Measurements from ENCODE around the gene COA1. TPM values are rescaled to one million over a fixed set of nuclear protein-coding genes. Genes with fewer than 3 reads are reported as not detected.

The COA1 gene
- polyA plus RNA-seq, 1 of the 3 experiments (the other 2 are of a cell fraction): 42.8 TPM

DNA sequence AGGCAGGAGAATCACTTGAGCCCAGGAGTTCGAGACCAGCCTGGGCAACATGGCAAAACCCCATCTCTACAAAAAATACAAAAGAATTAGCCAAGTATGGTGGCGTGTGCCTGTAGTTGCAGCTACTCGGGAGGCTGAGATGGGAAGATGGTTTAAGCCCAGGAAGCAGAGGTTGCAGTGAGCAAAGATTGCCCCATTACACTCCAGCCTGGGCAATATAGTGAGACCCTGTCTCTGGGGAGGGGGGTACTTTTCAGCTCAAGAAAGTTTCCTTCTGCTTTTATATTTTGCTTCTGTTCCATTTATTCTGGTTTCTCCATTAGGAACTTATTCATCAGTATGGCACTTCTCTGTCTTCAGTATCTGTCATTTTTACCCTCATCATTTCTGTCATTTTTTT is 48.6 kb downstream of the COA1 start:
- no peak for TF ChIP-seq EZH2phosphoT487 (IDR thresholded peaks at IDR 0.05; ENCODE audit: borderline replicate concordance, low read depth)
- no peak for TF ChIP-seq ELF1 (IDR thresholded peaks at IDR 0.05)
- no peak for TF ChIP-seq FOXJ3 (CRISPR knock-in tag; IDR thresholded peaks at IDR 0.05)
- no peak for TF ChIP-seq MEF2A (IDR thresholded peaks at IDR 0.05; ENCODE audit: borderline replicate concordance, low read depth)
- no peak for TF ChIP-seq MXI1 (IDR thresholded peaks at IDR 0.05; ENCODE audit: low read depth, low read length)
- TF ChIP-seq JUND (IDR thresholded peaks at IDR 0.05): no peak
- TF ChIP-seq SMC3 (IDR thresholded peaks at IDR 0.05; ENCODE audit: low read depth, low read length): no peak
- no peak for TF ChIP-seq RAD21 (IDR thresholded peaks at IDR 0.05; ENCODE audit: low read length)
- TF ChIP-seq RXRA (IDR thresholded peaks at IDR 0.05; ENCODE audit: borderline replicate concordance, low read depth): no peak
- TF ChIP-seq, protein P1, sequence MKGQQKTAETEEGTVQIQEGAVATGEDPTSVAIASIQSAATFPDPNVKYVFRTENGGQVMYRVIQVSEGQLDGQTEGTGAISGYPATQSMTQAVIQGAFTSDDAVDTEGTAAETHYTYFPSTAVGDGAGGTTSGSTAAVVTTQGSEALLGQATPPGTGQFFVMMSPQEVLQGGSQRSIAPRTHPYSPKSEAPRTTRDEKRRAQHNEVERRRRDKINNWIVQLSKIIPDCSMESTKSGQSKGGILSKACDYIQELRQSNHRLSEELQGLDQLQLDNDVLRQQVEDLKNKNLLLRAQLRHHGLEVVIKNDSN (IDR thresholded peaks at IDR 0.05; ENCODE audit: borderline replicate concordance, low read depth): no peak
- TF ChIP-seq RFX5 (IDR thresholded peaks at IDR 0.05; ENCODE audit: low read length): no peak
- no peak for TF ChIP-seq RCOR1 (IDR thresholded peaks at IDR 0.05; ENCODE audit: low read length)
- TF ChIP-seq TAF1 (IDR thresholded peaks at IDR 0.05; ENCODE audit: borderline replicate concordance, low read depth, low read length): no peak
- no peak for TF ChIP-seq GABPA (IDR thresholded peaks at IDR 0.05; ENCODE audit: low read depth)
- TF ChIP-seq EP300 (IDR thresholded peaks at IDR 0.05; ENCODE audit: borderline replicate concordance in 1 of 2, low read depth in 1 of 2, low read length in 1 of 2): no peak
- TF ChIP-seq YY1 (IDR thresholded peaks at IDR 0.05; ENCODE audit: low read depth): no peak
- TF ChIP-seq GATA2 (CRISPR knock-in tag; IDR thresholded peaks at IDR 0.05): no peak
- TF ChIP-seq, protein P2, sequence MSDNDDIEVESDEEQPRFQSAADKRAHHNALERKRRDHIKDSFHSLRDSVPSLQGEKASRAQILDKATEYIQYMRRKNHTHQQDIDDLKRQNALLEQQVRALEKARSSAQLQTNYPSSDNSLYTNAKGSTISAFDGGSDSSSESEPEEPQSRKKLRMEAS (IDR thresholded peaks at IDR 0.05; ENCODE audit: low read depth): no peak
- Histone ChIP-seq H4K20me1 (ENCODE audit: insufficient read depth) (no peaks in the 10 kb centered on the region), H3K79me2 (ENCODE audit: insufficient read depth) (peaks cover 99% of the 10 kb centered on the region)

More for the DNA sequence above, 48.6 kb downstream of the COA1 start:
- no peaks in the 10 kb centered on the region for H3K9me2 ChIP-seq
- H2AFZ ChIP-seq (ENCODE audit: low read depth): no peak overlapping the region
- H3K4me1 ChIP-seq (ENCODE audit: control insufficient read depth in 1 of 2, insufficient read depth in 2 of 2, low read depth in 1 of 2, low read length in 1 of 2): peaks cover 0 to 9% of the 10 kb centered on the region in 2 experiments; a peak in 3 of 4 replicates
- POLR2A ChIA-PET: no interaction called here
- peaks cover 20% of the 10 kb centered on the region for H3F3A ChIP-seq (replicated peaks; ENCODE audit: insufficient read depth)
- no peak overlapping the region for H3K4me2 ChIP-seq
- peaks cover 5% of the 10 kb centered on the region; the same call in 1 of the 2 replicates for H3K9me3 ChIP-seq
- peaks cover 0 to 25% of the 10 kb centered on the region in 2 experiments for H3K36me3 ChIP-seq (replicated peaks in 1 of 2; ENCODE audit: control insufficient read depth in 1 of 2, insufficient read depth in 2 of 2, low read length in 1 of 2)
- H3K27ac ChIP-seq (ENCODE audit: low read depth in 2 of 2, low read length in 1 of 2): peak overlapping the region in 1 of 2 experiments; percentile 62; a peak in 2 of 4 replicates
- no peak overlapping the region for H3K9ac ChIP-seq
- CTCF ChIA-PET: interaction anchor here (1.4 to 2.4 kb wide), 2 partner anchors 19 to 159 kb away, joined by 3 to 10 read pairs; no protein-coding TSS in a partner anchor
- 93% methylated on average over 3 of the region's 3 CpGs for WGBS (ENCODE audit: low lambda C conversion rate)
- H3K27me3 ChIP-seq (ENCODE audit: insufficient read depth): no peaks in the 10 kb centered on the region
- H3K4me3 ChIP-seq (ENCODE audit: low read depth in 2 of 2, low read length in 1 of 2): no peak overlapping the region
- no peak for DNase-seq
